Body of pancreas (tissue), 4 donors: Measurements from ENCODE around the gene PHF24.

Source experiments
- POLR2A ChIP-seq, 3 donors: fragments of 450-650 bp; IDR thresholded peaks; one replicate each; pipeline ENCODE4 v1.6.1; 2016; ENCODE audit warnings: antibody characterized with exemption in 3 of 3, mild to moderate bottlenecking in 2 of 3
- TF ChIP-seq, protein P1 (sequence below), 7 experiments: fragments of 450-650 bp in 4 of 7; fragments of 200-600 bp in 3 of 7; sonication (generic) in 3 of 7; IDR thresholded peaks; one replicate each; pipeline ENCODE4 v1.5.1; 2016 to 2019; ENCODE audit warnings: antibody characterized with exemption in 7 of 7

GRCh38 chr9:34964458-34964857 lies 6.4 kb downstream of the PHF24 start:
- TF ChIP-seq, protein P1, sequence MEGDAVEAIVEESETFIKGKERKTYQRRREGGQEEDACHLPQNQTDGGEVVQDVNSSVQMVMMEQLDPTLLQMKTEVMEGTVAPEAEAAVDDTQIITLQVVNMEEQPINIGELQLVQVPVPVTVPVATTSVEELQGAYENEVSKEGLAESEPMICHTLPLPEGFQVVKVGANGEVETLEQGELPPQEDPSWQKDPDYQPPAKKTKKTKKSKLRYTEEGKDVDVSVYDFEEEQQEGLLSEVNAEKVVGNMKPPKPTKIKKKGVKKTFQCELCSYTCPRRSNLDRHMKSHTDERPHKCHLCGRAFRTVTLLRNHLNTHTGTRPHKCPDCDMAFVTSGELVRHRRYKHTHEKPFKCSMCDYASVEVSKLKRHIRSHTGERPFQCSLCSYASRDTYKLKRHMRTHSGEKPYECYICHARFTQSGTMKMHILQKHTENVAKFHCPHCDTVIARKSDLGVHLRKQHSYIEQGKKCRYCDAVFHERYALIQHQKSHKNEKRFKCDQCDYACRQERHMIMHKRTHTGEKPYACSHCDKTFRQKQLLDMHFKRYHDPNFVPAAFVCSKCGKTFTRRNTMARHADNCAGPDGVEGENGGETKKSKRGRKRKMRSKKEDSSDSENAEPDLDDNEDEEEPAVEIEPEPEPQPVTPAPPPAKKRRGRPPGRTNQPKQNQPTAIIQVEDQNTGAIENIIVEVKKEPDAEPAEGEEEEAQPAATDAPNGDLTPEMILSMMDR (IDR thresholded peaks at IDR 0.05), result no peak
- no peak for TF ChIP-seq POLR2A (IDR thresholded peaks at IDR 0.05)
